ENCODE measurements around the gene RENBP. TPM values are rescaled to one million over a fixed set of nuclear protein-coding genes. Genes with fewer than 3 reads are reported as not detected.
A peak's percentile ranks its signal among the peaks of the same experiment; 100 is the strongest.

The RENBP gene
- total and polyA plus RNA-seq, 9 of the 15 experiments (the other 6 are each of a cell fraction or from before 2014, with no cell fraction given): 0.07 to 14.8 (median 10.6) TPM; not detected in 1

DNA sequence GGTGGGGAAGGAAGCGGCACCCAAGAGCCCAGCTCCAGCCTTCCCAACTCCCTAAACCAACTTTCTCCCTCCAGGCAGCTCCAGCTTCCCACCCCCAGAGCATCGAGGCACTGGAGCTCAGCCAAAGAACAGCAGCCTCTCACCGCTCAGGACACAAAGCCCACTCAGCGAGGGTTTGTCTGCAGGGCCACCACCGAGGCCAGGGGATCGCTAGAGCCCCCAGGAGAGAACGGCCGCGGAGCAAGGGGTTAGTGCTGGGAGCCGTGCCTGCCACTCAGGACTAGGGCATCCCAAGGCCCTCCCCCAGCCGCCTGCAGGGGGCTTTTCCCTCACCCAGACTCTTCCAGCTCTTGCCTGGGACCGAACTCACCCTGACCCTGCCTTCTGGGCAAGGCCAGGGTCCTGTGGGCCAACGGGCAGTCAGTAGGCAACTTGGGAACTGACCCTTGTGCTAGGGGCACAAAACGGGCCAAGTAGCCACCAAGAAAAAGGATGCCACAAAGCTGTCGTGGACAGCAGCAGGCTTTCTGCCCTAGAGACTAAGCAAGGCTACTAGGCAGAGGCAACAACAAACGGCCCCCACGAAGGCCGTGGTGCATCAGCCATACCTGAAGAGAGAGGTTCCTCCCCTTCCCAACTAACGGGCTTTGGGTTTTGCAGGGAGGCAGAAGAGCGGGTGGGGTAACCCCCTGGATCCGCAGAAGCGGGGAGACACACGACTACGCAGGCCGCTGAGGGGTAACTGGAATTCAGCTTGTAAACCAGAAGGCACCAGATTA is 24.9 kb upstream of the RENBP start (continued):
- TF ChIP-seq, protein P1, sequence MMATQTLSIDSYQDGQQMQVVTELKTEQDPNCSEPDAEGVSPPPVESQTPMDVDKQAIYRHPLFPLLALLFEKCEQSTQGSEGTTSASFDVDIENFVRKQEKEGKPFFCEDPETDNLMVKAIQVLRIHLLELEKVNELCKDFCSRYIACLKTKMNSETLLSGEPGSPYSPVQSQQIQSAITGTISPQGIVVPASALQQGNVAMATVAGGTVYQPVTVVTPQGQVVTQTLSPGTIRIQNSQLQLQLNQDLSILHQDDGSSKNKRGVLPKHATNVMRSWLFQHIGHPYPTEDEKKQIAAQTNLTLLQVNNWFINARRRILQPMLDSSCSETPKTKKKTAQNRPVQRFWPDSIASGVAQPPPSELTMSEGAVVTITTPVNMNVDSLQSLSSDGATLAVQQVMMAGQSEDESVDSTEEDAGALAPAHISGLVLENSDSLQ (IDR thresholded peaks at IDR 0.05): peak; percentile 68

DNA sequence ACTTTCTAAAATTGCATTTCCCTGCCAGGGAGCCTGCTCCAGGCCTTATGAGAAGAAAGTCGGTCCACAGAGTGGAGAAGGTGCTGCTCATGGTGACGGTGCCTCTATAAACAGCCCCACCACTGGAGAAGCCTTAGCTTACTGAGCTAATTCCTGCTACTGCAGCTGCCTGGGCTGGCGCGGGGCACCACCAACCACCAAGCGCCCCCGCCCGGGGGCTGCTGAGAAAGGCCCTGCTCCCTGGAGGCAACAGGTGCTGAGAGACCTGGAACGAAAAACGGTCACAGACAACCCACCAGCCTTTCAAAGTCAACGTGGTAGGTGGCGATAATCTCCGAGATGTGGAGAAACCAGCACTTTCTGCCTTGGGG is 24.3 kb upstream of the RENBP start:
- peak overlapping the region; percentile 84 for H3K4me3 ChIP-seq
- intact Hi-C loops (cut with micrococcal nuclease) (no loop called here), in situ Hi-C loops (cut with MboI) (no loop called here)
- peaks cover 87% of the 10 kb centered on the region for H3K79me2 ChIP-seq (ENCODE audit: control insufficient read depth, insufficient read depth, low read length)
- peak overlapping the region; percentile 86 for H3K4me2 ChIP-seq (ENCODE audit: insufficient read depth, low read length)
- DNase-seq (ENCODE audit: extremely low read depth in 1 of 4, low spot score in 3 of 4) (peak in 2 of 4 experiments; percentile 38 to 75), FAIRE-seq (peak; percentile 76), ATAC-seq (peak; percentile 2; the same call in 1 of the 3 replicates)
- POLR2A ChIA-PET: interaction anchor here (0.7 to 3.1 kb wide), 5 partner anchors 11 to 407 kb away, joined by 3 to 24 read pairs (median 17); no protein-coding TSS in a partner anchor
- peaks cover 58% of the 10 kb centered on the region; the same call in 2 of the 3 replicates for H3K36me3 ChIP-seq (ENCODE audit: control insufficient read depth, insufficient read depth, low read length)
- BruUV-seq (replicated peaks): no TSS peak
- peaks cover 5% of the 10 kb centered on the region for H3K9me1 ChIP-seq (ENCODE audit: control insufficient read depth, insufficient read depth, low read length)
- peak overlapping the region; percentile 74 for H3K27ac ChIP-seq (ENCODE audit: extremely low read depth, low read depth, low read length)
- CTCF ChIA-PET (ENCODE audit: low intra/inter-chr PET ratio): no interaction called here
- H3K4me1 ChIP-seq (replicated peaks in 1 of 2; ENCODE audit: control insufficient read depth in 2 of 2, insufficient read depth in 2 of 2, low read length in 2 of 2): peaks cover 32 to 62% of the 10 kb centered on the region in 2 experiments
- H3K27me3 ChIP-seq (ENCODE audit: control insufficient read depth in 2 of 2, insufficient read depth in 2 of 2, low read length in 2 of 2): no peaks in the 10 kb centered on the region
- H3K9ac ChIP-seq (ENCODE audit: insufficient read depth in 1 of 2, low read depth in 2 of 2, low read length in 2 of 2): peak overlapping the region; percentile 77 to 96
- no peak overlapping the region for H2AFZ ChIP-seq (ENCODE audit: low read depth, low read length)
- WGBS (ENCODE audit: insufficient coverage, low coverage, missing lambda C conversion rate): 2% methylated on average over 8 of the region's 12 CpGs
- H3K9me3 ChIP-seq (replicated peaks; ENCODE audit: control insufficient read depth, insufficient read depth, low read depth, low read length): no peaks in the 10 kb centered on the region
- H4K20me1 ChIP-seq (replicated peaks; ENCODE audit: control insufficient read depth, insufficient read depth, low read length): peaks cover 53% of the 10 kb centered on the region
- TF ChIP-seq PML (IDR thresholded peaks at IDR 0.05; ENCODE audit: low read length): no peak
- TF ChIP-seq ARID1B (IDR thresholded peaks at IDR 0.05): peak; percentile 45
- peak; percentile 41 for TF ChIP-seq RBBP5 (IDR thresholded peaks at IDR 0.05; ENCODE audit: borderline replicate concordance, insufficient read depth, low read length, poor library complexity, severe bottlenecking)
- 0 out of 2 replicates have a peak, but pooled peaks have one; percentile 18 for TF ChIP-seq SMARCA4 (IDR thresholded peaks at IDR 0.05)
- no peak for TF ChIP-seq ZNF644 (tag; IDR thresholded peaks at IDR 0.05; ENCODE audit: low read depth)
- TF ChIP-seq, protein P2, sequence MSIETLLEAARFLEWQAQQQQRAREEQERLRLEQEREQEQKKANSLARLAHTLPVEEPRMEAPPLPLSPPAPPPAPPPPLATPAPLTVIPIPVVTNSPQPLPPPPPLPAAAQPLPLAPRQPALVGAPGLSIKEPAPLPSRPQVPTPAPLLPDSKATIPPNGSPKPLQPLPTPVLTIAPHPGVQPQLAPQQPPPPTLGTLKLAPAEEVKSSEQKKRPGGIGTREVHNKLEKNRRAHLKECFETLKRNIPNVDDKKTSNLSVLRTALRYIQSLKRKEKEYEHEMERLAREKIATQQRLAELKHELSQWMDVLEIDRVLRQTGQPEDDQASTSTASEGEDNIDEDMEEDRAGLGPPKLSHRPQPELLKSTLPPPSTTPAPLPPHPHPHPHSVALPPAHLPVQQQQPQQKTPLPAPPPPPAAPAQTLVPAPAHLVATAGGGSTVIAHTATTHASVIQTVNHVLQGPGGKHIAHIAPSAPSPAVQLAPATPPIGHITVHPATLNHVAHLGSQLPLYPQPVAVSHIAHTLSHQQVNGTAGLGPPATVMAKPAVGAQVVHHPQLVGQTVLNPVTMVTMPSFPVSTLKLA (conservative IDR thresholded peaks at IDR 0.05): 0 out of 4 replicates have a peak, but pooled peaks of 1 of the 2 experiments have one; percentile 12
- TF ChIP-seq BRD9 (IDR thresholded peaks at IDR 0.05; ENCODE audit: low read depth, partially characterized antibody): no peak
- TF ChIP-seq ZNF444 (CRISPR knock-in tag; IDR thresholded peaks at IDR 0.05): no peak
- peak; percentile 62; the same call in 1 of the 2 replicates for TF ChIP-seq ZBTB7A (IDR thresholded peaks at IDR 0.05; ENCODE audit: borderline replicate concordance, control insufficient read depth, low read depth, low read length)
- TF ChIP-seq TAL1 (IDR thresholded peaks at IDR 0.05): peak; percentile 13; the same call in 1 of the 2 replicates
- peak; percentile 54 for TF ChIP-seq SMAD4 (CRISPR knock-in tag; conservative IDR thresholded peaks at IDR 0.05)
- TF ChIP-seq CBFA2T3 (IDR thresholded peaks at IDR 0.05): peak; percentile 50
